HG03520 (cell line): ENCODE measurements around the gene LSS.
"Not testable (repeated sequence)": the region's sequence is repeated elsewhere in the genome, so short reads cannot be mapped to it uniquely, and the experiment has no call there.

Experiments
- ATAC-seq: cut with Tn5 transposase; IDR thresholded peaks from one replicate; pipeline ENCODE4 v1.9.1; 2021; ENCODE audit warnings: mild to moderate bottlenecking, moderate library complexity; ENCODE audit not compliant: unreplicated experiment

The LSS gene

GRCh38 chr21:46206163-46207005 lies 22.2 kb downstream of the LSS start:
- ATAC-seq, result no peak

DNA sequence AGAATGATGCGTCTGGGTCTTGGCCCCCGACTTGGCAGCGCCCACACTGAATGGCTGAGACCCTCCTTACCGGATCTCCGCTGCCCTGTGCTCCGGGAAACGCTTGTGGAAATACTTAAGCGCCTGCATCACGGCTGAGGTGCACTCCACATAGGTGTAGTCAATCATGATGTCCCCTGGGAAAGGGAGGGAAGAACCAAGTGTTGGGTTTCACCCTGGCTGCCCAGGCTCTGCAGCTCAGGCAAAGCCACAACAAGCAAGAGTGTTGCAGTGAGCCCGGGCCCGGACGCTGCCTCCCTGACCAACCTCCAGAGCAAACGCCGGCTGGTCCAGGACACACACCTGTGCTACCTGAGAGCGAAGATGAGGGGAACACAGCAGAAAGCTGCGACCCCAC lies 22.8 kb downstream of the LSS start:
- no peak for ATAC-seq

DNA sequence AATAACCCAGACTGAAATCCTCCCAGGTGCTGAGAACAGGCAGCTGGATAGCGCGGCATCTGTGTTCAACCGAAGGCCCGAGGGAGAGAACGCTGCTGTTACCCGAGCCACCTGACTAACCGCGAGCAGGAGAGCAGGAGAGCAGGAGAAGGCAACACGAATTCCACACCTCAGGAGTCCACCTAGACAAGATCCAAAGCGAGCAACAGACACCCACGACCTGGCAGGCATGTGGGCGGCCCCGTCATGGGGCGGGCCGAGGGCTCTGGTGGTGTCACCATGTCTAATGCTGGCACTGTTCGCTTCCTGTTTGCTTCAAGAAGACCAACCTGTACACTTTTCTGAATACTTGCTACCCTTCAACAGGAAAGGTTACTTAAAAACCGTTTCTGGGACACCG lies 23.4 kb downstream of the LSS start:
- no peak for ATAC-seq

DNA sequence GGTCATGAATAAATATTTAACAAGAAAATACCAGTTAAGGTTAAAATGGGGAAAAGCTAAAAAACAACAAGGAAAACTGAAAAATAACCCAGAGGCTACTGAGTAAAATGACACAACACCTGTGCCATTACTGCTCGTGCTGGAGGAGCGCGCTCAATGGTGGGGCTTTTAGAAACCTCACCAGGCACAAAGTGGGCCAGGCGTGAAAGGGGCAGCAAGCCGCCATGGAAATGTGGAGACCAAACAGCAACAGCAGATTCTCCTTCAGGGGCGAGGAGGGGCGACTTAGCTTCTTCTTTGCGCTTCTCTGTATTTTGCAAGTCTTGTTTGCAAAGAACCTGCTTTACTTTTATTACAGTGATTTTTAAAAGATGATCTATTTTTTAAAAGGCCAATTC lies 25.4 kb downstream of the LSS start:
- ATAC-seq, result no peak

GRCh38 chr21:46202592-46203202 lies 25.9 kb downstream of the LSS start:
- ATAC-seq, result no peak

- not testable (repeated sequence) for ATAC-seq
Observed at GRCh38 chr21:46200877-46201803, 27.4 kb downstream of the LSS start.

DNA sequence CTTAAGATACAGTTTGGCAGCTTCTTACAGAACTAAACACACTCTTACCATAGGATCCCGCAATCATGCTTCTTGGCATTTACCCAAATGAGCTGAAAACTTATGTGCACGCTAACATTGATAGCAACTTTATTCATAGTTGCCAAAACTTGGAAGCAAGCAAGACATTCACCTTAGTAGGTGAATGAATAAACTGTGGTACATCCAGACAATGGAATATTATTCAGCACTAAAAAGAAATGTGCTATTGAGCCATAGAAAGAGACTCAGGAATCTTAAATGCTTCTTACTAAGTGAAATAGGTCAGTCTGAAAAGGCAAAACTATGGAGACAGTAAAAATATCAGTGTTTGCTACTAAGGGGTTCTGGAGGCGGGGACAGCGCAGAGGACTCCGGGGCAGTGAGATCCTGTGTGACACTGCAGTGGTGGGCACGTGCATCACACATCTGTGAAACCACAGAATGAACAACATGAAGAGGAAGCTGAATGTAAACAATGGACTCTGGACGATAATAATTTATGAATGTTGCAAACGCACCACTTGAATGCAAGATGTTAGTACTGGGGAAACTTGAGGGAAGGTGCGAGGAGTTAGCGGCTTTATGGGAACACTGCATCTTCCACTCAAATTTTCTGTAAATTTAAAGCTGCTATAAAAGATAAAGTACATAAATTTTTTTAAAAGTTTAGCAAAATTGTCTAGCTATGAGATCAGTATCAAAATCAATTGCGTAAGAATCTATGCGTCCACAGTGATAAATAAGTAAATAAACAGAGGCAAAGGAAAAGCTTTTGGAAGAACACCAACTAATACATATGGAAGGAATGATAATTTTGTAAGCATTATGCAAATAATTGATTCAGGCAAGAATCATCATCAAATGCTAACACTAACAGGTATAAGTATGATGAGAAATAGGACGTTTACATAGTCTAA lies 28.9 kb downstream of the LSS start:
- no peak for ATAC-seq

GRCh38 chr21:46196733-46197132 lies 31.8 kb downstream of the LSS start:
- no peak for ATAC-seq

GRCh38 chr21:46195595-46196195 lies 32.9 kb downstream of the LSS start:
- ATAC-seq, result no peak

GRCh38 chr21:46194374-46195334 lies 33.9 kb downstream of the LSS start:
- no peak for ATAC-seq

GRCh38 chr21:46193829-46194373 lies 34.7 kb downstream of the LSS start:
- ATAC-seq, result no peak

DNA sequence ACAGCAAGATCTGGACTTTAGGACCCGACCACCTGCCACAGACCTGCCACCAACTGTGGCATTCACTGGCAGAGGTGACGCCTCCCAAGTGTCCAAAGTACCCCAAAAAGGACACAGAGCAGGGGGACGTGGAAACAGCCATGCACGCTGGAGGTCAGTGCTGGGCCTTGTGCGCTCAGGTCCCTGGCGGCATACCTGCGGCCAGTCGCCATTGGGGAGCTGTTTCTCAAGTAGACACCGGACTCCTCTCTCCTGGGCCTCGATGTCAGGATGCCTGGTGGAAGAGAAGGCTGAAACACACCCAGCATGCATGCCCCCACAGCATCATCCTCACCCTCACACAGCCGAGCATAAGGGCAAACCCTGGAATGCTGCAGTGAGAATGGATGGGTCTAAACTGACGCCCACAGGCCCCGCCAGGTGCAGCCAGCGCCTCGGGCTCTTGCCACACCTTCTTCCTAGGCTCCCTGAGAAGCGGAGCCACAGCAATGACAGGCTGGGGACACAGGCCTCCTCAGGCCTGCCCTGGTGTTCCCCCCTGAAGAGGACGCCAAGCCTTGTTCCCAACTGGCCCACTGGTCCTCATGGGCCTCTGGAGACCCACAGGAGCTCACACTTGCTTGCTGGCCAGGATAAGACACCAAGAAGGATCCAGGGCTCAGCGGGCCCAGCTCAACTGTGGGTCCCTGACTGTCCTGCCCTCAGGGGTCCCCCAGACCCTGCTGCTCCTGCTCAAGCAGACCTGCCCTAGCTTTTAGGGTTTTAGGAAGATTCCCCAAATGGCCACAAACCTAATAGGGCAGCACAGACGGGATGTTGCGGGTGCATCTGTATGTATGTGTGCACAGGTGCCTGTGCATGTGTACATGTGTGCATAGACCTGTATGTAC lies 36.6 kb downstream of the LSS start:
- no peak for ATAC-seq

- no peak for ATAC-seq
Observed at GRCh38 chr21:46191257-46191685, 37.3 kb downstream of the LSS start.

GRCh38 chr21:46190491-46191131 lies 38.0 kb downstream of the LSS start:
- no peak for ATAC-seq

DNA sequence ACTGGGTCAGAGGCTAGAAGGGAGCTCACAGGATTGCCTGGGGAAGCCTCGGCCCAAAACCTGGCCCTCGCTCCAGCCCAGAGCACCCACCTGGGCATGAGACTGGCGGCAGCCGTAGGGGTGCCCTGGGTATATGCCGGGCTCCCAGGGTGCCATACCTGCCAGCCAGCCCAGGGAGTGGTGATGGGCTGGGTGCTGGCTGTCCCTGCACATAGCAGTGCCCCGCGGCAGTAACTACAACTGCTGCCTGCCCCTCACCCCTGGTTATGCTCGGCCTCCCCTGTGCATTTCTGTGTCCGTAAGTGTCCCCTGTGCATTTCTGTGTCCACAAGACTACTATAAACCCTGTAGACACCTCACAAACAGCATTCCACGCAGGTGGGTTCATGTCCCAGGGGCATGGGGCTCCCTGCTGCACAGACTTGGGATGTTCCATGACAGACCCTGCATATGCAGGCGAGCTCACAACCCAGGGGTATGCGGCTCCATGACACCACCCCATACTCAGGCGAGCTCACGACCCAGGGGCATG lies 38.5 kb downstream of the LSS start:
- no peak for ATAC-seq

DNA sequence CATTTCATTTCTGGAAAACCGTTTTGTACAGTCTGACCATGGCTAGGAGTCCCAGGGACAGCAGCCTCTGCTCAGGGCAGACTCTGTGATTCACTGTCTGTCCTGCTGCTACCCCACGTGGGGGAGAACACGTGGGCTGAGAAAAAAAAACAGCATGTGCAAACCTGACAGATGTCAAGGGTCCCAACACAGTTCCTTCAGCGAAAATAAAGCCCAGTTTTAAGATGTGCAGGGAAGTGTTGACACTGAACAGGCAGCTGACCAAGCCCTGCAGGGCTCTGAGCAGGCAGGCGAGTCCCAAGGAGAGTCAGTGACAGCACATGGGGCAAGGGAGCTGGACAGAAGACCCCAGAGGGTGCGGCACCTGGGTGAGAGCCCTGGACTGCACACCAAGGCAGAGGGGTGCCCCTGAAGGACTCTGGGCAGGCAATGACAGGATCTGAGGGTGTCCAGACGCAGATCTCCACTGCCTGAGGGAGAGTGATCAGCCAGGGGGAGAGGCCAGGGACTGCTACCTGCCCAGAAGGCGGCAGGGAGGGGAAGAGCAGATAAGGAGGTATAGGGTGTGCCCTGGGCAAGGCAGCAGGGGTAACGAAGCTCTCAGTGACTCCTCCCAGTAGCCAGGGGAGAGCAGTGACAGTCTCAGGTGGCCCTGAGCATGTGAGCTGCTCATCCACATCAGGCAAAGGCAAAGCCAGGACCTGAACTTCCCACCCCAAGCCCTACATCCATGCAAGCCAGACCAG lies 39.2 kb downstream of the LSS start:
- ATAC-seq, result no peak
